Fibroblast of mammary gland (primary cell): Measurements from ENCODE around the gene GNLY.
A peak's percentile ranks its signal among the peaks of the same experiment; 100 is the strongest.
"Not testable (repeated sequence)": the region's sequence is repeated elsewhere in the genome, so short reads cannot be mapped to it uniquely, and the experiment has no call there.

Experiments
- DNase-seq: peaks from one replicate; pipeline ENCODE4 v3.0.0-alpha.2; 2010; ENCODE audit warnings: low read depth
- H3K4me3 ChIP-seq: 2 replicates; pipeline ENCODE4 v1.5.1; 2011; ENCODE audit warnings: low read depth, mild to moderate bottlenecking, low read length, moderate library complexity; ENCODE audit not compliant: control insufficient read depth
- CTCF ChIP-seq: conservative IDR thresholded peaks from 2 replicates; pipeline ENCODE4 v1.5.1; 2011; ENCODE audit warnings: low read depth, low read length, inconsistent platforms; ENCODE audit not compliant: control insufficient read depth, insufficient read depth

GNLY gene

DNA sequence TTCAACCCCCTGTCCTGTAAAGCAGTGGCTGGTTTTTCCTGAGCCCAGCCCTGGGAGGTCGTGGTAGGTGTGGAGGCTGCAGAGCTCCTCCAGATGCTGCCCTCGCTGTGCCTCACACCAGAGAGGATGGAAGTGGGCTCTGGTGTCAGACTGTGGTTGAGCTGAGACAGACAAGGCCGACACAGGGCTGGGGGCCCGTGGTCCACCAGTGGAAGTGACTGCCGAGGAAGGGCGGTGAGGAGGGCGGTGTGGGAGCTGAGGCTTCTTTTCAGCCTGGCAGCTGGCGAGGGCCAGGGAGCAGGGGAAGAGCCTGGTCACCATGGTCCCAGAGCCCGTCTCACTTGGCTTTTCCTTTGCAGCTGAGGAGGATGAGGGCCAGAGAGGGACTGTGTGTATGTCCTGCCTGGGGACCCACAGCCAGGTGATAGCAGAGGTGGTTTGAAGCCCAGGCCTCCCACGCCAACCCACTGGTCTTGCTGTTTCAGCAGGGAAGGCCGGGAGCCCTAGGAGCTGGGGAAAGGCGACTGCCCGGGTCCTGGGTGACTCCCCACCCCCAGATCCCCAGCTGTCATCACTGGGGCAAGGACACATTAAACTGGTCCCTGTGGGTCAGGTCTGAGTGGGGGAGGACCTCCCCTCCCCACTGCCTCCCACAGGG lies 34.7 kb upstream of the GNLY start:
- H3K4me3 ChIP-seq = no peak overlapping the region
- no peak for DNase-seq
- TF ChIP-seq CTCF = no peak

GRCh38 chr2:85660301-85660700 lies 33.9 kb upstream of the GNLY start:
- not testable (repeated sequence) for H3K4me3 ChIP-seq, DNase-seq

GRCh38 chr2:85660725-85661124 lies 33.4 kb upstream of the GNLY start:
- no peak for TF ChIP-seq CTCF

DNA sequence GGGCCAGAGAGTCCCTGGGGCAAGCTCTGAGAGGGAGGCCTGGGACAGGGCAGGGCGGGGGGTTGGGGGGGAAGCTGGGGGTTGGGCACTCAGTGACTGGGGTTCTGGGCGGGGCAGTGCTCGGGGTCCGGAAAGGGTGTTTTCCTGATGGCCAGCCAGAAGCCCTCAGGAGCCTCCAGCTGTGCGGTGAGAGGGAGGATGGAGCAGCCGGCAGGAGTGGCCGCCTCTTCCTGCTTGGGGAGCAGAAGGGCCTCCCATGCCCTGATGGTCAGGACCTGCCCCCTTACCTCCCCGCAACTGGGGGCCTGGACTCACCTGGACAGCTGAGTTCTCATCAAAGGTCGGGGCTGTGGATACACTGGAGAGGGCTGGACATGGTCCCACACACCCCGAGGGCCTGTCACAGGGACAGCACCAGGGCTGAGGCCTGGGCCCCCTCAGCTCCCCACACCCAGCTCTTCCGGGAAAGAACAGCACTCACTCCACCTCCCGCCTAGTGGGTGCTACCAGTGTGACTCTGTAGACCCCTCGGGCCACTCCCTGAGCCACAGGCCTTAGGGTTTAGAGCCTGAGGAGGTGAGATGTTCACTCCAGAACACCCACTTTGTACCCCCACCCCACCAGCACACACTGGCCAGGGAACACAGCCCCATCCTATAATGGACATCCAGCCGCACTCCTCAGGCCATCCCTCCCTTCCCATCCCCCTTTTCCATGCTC lies 32.9 kb upstream of the GNLY start:
- no peak for TF ChIP-seq CTCF
- DNase-seq = no peak
- H3K4me3 ChIP-seq = no peak overlapping the region

More at GRCh38 chr2:85660725-85661124, 33.4 kb upstream of the GNLY start:
- H3K4me3 ChIP-seq = no peak overlapping the region
- DNase-seq = no peak

GRCh38 chr2:85662899-85663593 lies 31.1 kb upstream of the GNLY start:
- no peak overlapping the region for H3K4me3 ChIP-seq
- TF ChIP-seq CTCF = no peak
- peak; percentile 99 for DNase-seq

GRCh38 chr2:85663594-85664565 lies 30.3 kb upstream of the GNLY start:
- no peak for TF ChIP-seq CTCF
- H3K4me3 ChIP-seq = no peak overlapping the region
- DNase-seq = no peak
